HG03280 (cell line): ENCODE data around the gene PLXNA1.

ENCODE experiments used
- ATAC-seq: cut with Tn5 transposase; IDR thresholded peaks from one replicate; pipeline ENCODE4 v1.9.1; 2021; ENCODE audit warnings: mild to moderate bottlenecking, moderate library complexity; ENCODE audit not compliant: unreplicated experiment

Gene PLXNA1

GRCh38 chr3:127016461-127016860 is 33.5 kb downstream of the PLXNA1 start:
- no peak for ATAC-seq

GRCh38 chr3:127017229-127017628 is 34.3 kb downstream of the PLXNA1 start:
- no peak for ATAC-seq

GRCh38 chr3:127017781-127018180 is 34.9 kb downstream of the PLXNA1 start:
- no peak for ATAC-seq

GRCh38 chr3:127018306-127018828 is 35.5 kb downstream of the PLXNA1 start:
- ATAC-seq: no peak

- no peak for ATAC-seq
Observed at GRCh38 chr3:127019449-127019848, 36.5 kb downstream of the PLXNA1 start.

GRCh38 chr3:127020543-127020942 is 37.6 kb downstream of the PLXNA1 start:
- ATAC-seq: no peak

GRCh38 chr3:127022849-127023248 is 39.9 kb downstream of the PLXNA1 start:
- ATAC-seq: no peak

GRCh38 chr3:127025456-127025855 is 42.5 kb downstream of the PLXNA1 start:
- ATAC-seq: no peak

- no peak for ATAC-seq
Observed at GRCh38 chr3:127026036-127026435, 43.1 kb downstream of the PLXNA1 start.

GRCh38 chr3:127026661-127027060 is 43.7 kb downstream of the PLXNA1 start:
- no peak for ATAC-seq

- no peak for ATAC-seq
Observed at GRCh38 chr3:127027061-127027735, 44.3 kb downstream of the PLXNA1 start.

GRCh38 chr3:127027811-127028548 is 45.1 kb downstream of the PLXNA1 start:
- ATAC-seq: no peak

GRCh38 chr3:127028781-127029657 is 46.1 kb downstream of the PLXNA1 start:
- no peak for ATAC-seq

GRCh38 chr3:127029658-127030507 is 47.0 kb downstream of the PLXNA1 start:
- no peak for ATAC-seq

- no peak for ATAC-seq
Observed at GRCh38 chr3:127030508-127031412, 47.8 kb downstream of the PLXNA1 start.

GRCh38 chr3:127031413-127031810 is 48.5 kb downstream of the PLXNA1 start:
- no peak for ATAC-seq

GRCh38 chr3:127031845-127032244 is 48.9 kb downstream of the PLXNA1 start:
- ATAC-seq: no peak

GRCh38 chr3:127032296-127032990 is 49.5 kb downstream of the PLXNA1 start:
- no peak for ATAC-seq
